OCI-LY3 (cell line): ENCODE results near the gene WWOX.

Experiments
- EZH2phosphoT487 ChIP-seq: fragments of 200-600 bp; shearing (Covaris generic); IDR thresholded peaks from 2 replicates; pipeline ENCODE4 v1.6.1; 2018; ENCODE audit warnings: antibody characterized with exemption, mixed run types, low read depth
- TF ChIP-seq, protein P1 (sequence below): fragments of 200-600, 300-600 bp; sonication (generic); IDR thresholded peaks from 2 replicates; pipeline ENCODE4 v1.5.1; 2014; ENCODE audit warnings: antibody characterized with exemption, low read length, low read depth

DNA sequence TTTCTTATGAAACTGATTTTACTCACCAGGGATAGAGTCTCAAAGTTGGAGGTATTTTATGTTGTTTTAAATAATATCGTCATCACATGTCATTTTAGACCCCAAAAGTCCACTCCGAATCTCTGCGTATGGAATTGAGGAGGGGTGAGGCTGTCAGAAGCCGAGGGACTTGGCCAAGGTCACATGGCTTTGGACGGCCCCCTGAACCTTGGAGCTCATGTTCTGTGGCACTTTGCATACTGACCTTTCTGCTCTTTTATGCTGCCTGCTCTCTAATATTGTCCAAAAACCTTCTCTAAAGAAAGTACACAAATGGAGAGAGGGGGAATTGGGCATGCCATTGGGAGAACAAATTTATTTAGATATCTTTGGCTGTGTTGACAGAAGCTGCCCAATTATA, 700.0 kb downstream of the WWOX start:
- TF ChIP-seq, protein P1, sequence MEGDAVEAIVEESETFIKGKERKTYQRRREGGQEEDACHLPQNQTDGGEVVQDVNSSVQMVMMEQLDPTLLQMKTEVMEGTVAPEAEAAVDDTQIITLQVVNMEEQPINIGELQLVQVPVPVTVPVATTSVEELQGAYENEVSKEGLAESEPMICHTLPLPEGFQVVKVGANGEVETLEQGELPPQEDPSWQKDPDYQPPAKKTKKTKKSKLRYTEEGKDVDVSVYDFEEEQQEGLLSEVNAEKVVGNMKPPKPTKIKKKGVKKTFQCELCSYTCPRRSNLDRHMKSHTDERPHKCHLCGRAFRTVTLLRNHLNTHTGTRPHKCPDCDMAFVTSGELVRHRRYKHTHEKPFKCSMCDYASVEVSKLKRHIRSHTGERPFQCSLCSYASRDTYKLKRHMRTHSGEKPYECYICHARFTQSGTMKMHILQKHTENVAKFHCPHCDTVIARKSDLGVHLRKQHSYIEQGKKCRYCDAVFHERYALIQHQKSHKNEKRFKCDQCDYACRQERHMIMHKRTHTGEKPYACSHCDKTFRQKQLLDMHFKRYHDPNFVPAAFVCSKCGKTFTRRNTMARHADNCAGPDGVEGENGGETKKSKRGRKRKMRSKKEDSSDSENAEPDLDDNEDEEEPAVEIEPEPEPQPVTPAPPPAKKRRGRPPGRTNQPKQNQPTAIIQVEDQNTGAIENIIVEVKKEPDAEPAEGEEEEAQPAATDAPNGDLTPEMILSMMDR: no peak
- no peak for TF ChIP-seq EZH2phosphoT487
